ENCODE measurements around the gene SLC6A6.
A peak's percentile ranks its signal among the peaks of the same experiment; 100 is the strongest.

Gene SLC6A6

GRCh38 chr3:14373753-14374376, 28.5 kb upstream of the SLC6A6 start:
- no peaks in the 10 kb centered on the region for H3K27me3 ChIP-seq (ENCODE audit: control insufficient read depth in 1 of 2, insufficient read depth in 2 of 2, low read length in 2 of 2)
- no peaks in the 10 kb centered on the region for H3K9me3 ChIP-seq (ENCODE audit: control insufficient read depth in 2 of 2, low read length in 2 of 2)
- H3K9ac ChIP-seq (ENCODE audit: low read length in 2 of 2) = peak overlapping the region in 1 of 2 donors; percentile 5
- H3K4me3 ChIP-seq (ENCODE audit: low read length in 2 of 2) = no peak overlapping the region
- peaks cover 26% of the 10 kb centered on the region for H3K4me1 ChIP-seq (ENCODE audit: control insufficient read depth, insufficient read depth, low read length)
- H3K36me3 ChIP-seq (ENCODE audit: control insufficient read depth in 2 of 2, insufficient read depth in 2 of 2, low read length in 2 of 2) = no peaks in the 10 kb centered on the region
- H3K27ac ChIP-seq (ENCODE audit: low read length) = no peak overlapping the region

GRCh38 chr3:14374444-14374883, 27.9 kb upstream of the SLC6A6 start:
- Histone ChIP-seq H3K9me3 (ENCODE audit: control insufficient read depth in 2 of 2, low read length in 2 of 2) (no peaks in the 10 kb centered on the region), H3K27ac (ENCODE audit: low read length) (no peak overlapping the region)

GRCh38 chr3:14375192-14375591, 27.2 kb upstream of the SLC6A6 start:
- peaks cover 26% of the 10 kb centered on the region for H3K4me1 ChIP-seq (ENCODE audit: control insufficient read depth, insufficient read depth, low read length)

More at GRCh38 chr3:14374444-14374883, 27.9 kb upstream of the SLC6A6 start:
- H3K9ac ChIP-seq (ENCODE audit: low read length in 2 of 2) = no peak overlapping the region
- no peaks in the 10 kb centered on the region for H3K27me3 ChIP-seq (ENCODE audit: control insufficient read depth in 1 of 2, insufficient read depth in 2 of 2, low read length in 2 of 2)
- no peaks in the 10 kb centered on the region for H3K36me3 ChIP-seq (ENCODE audit: control insufficient read depth in 2 of 2, insufficient read depth in 2 of 2, low read length in 2 of 2)
- no peak overlapping the region for H3K4me3 ChIP-seq (ENCODE audit: low read length in 2 of 2)
- H3K4me1 ChIP-seq (ENCODE audit: control insufficient read depth, insufficient read depth, low read length) = peaks cover 26% of the 10 kb centered on the region

GRCh38 chr3:14376348-14377043, 25.9 kb upstream of the SLC6A6 start:
- no peaks in the 10 kb centered on the region for H3K36me3 ChIP-seq (ENCODE audit: control insufficient read depth in 2 of 2, insufficient read depth in 2 of 2, low read length in 2 of 2)
- no peak overlapping the region for H3K27ac ChIP-seq (ENCODE audit: low read length)
- H3K4me1 ChIP-seq (ENCODE audit: control insufficient read depth, insufficient read depth, low read length) = peaks cover 26% of the 10 kb centered on the region
- no peaks in the 10 kb centered on the region for H3K9me3 ChIP-seq (ENCODE audit: control insufficient read depth in 2 of 2, low read length in 2 of 2)
- no peaks in the 10 kb centered on the region for H3K27me3 ChIP-seq (ENCODE audit: control insufficient read depth in 1 of 2, insufficient read depth in 2 of 2, low read length in 2 of 2)
- H3K4me3 ChIP-seq (ENCODE audit: low read length in 2 of 2) = no peak overlapping the region
- H3K9ac ChIP-seq (ENCODE audit: low read length in 2 of 2) = no peak overlapping the region

More at GRCh38 chr3:14375192-14375591, 27.2 kb upstream of the SLC6A6 start:
- H3K27me3 ChIP-seq (ENCODE audit: control insufficient read depth in 1 of 2, insufficient read depth in 2 of 2, low read length in 2 of 2) = no peaks in the 10 kb centered on the region
- H3K36me3 ChIP-seq (ENCODE audit: control insufficient read depth in 2 of 2, insufficient read depth in 2 of 2, low read length in 2 of 2) = no peaks in the 10 kb centered on the region
- H3K9me3 ChIP-seq (ENCODE audit: control insufficient read depth in 2 of 2, low read length in 2 of 2) = no peaks in the 10 kb centered on the region
- H3K4me3 ChIP-seq (ENCODE audit: low read length in 2 of 2) = no peak overlapping the region
- H3K27ac ChIP-seq (ENCODE audit: low read length) = no peak overlapping the region
- H3K9ac ChIP-seq (ENCODE audit: low read length in 2 of 2) = no peak overlapping the region

- no peaks in the 10 kb centered on the region for H3K36me3 ChIP-seq (ENCODE audit: control insufficient read depth in 2 of 2, insufficient read depth in 2 of 2, low read length in 2 of 2)
- H3K4me1 ChIP-seq (ENCODE audit: control insufficient read depth, insufficient read depth, low read length) = peaks cover 18% of the 10 kb centered on the region
- no peak overlapping the region for H3K27ac ChIP-seq (ENCODE audit: low read length)
Measured at GRCh38 chr3:14377044-14377837, 25.2 kb upstream of the SLC6A6 start.

GRCh38 chr3:14377838-14378169, 24.6 kb upstream of the SLC6A6 start:
- no peak overlapping the region for H3K27ac ChIP-seq (ENCODE audit: low read length)
- no peaks in the 10 kb centered on the region for H3K9me3 ChIP-seq (ENCODE audit: control insufficient read depth in 2 of 2, low read length in 2 of 2)
- H3K27me3 ChIP-seq (ENCODE audit: control insufficient read depth in 1 of 2, insufficient read depth in 2 of 2, low read length in 2 of 2) = no peaks in the 10 kb centered on the region
- H3K9ac ChIP-seq (ENCODE audit: low read length in 2 of 2) = no peak overlapping the region
- H3K4me1 ChIP-seq (ENCODE audit: control insufficient read depth, insufficient read depth, low read length) = peaks cover 15% of the 10 kb centered on the region
- no peak overlapping the region for H3K4me3 ChIP-seq (ENCODE audit: low read length in 2 of 2)
- H3K36me3 ChIP-seq (ENCODE audit: control insufficient read depth in 2 of 2, insufficient read depth in 2 of 2, low read length in 2 of 2) = no peaks in the 10 kb centered on the region

More at GRCh38 chr3:14377044-14377837, 25.2 kb upstream of the SLC6A6 start:
- Histone ChIP-seq H3K9ac (ENCODE audit: low read length in 2 of 2) (no peak overlapping the region), H3K4me3 (ENCODE audit: low read length in 2 of 2) (no peak overlapping the region), H3K27me3 (ENCODE audit: control insufficient read depth in 1 of 2, insufficient read depth in 2 of 2, low read length in 2 of 2) (no peaks in the 10 kb centered on the region), H3K9me3 (ENCODE audit: control insufficient read depth in 2 of 2, low read length in 2 of 2) (no peaks in the 10 kb centered on the region)

GRCh38 chr3:14378415-14378814, 24.0 kb upstream of the SLC6A6 start:
- no peaks in the 10 kb centered on the region for H3K27me3 ChIP-seq (ENCODE audit: control insufficient read depth in 1 of 2, insufficient read depth in 2 of 2, low read length in 2 of 2)
- H3K9ac ChIP-seq (ENCODE audit: low read length in 2 of 2) = no peak overlapping the region
- H3K36me3 ChIP-seq (ENCODE audit: control insufficient read depth in 2 of 2, insufficient read depth in 2 of 2, low read length in 2 of 2) = no peaks in the 10 kb centered on the region
- no peak overlapping the region for H3K4me3 ChIP-seq (ENCODE audit: low read length in 2 of 2)
- peaks cover 15% of the 10 kb centered on the region for H3K4me1 ChIP-seq (ENCODE audit: control insufficient read depth, insufficient read depth, low read length)
- no peaks in the 10 kb centered on the region for H3K9me3 ChIP-seq (ENCODE audit: control insufficient read depth in 2 of 2, low read length in 2 of 2)
- no peak overlapping the region for H3K27ac ChIP-seq (ENCODE audit: low read length)

- Histone ChIP-seq H3K9ac (ENCODE audit: low read length in 2 of 2) (no peak overlapping the region), H3K27ac (ENCODE audit: low read length) (no peak overlapping the region), H3K27me3 (ENCODE audit: control insufficient read depth in 1 of 2, insufficient read depth in 2 of 2, low read length in 2 of 2) (no peaks in the 10 kb centered on the region), H3K36me3 (ENCODE audit: control insufficient read depth in 2 of 2, insufficient read depth in 2 of 2, low read length in 2 of 2) (no peaks in the 10 kb centered on the region), H3K9me3 (ENCODE audit: control insufficient read depth in 2 of 2, low read length in 2 of 2) (no peaks in the 10 kb centered on the region), H3K4me1 (ENCODE audit: control insufficient read depth, insufficient read depth, low read length) (peaks cover 4% of the 10 kb centered on the region), H3K4me3 (ENCODE audit: low read length in 2 of 2) (no peak overlapping the region)
Measured at GRCh38 chr3:14379843-14380242, 22.6 kb upstream of the SLC6A6 start.

- Histone ChIP-seq H3K4me1 (ENCODE audit: control insufficient read depth, insufficient read depth, low read length) (peaks cover 11% of the 10 kb centered on the region), H3K9ac (ENCODE audit: low read length in 2 of 2) (no peak overlapping the region), H3K27ac (ENCODE audit: low read length) (no peak overlapping the region), H3K9me3 (ENCODE audit: control insufficient read depth in 2 of 2, low read length in 2 of 2) (peaks cover 0 to 2% of the 10 kb centered on the region in 2 donors), H3K36me3 (ENCODE audit: control insufficient read depth in 2 of 2, insufficient read depth in 2 of 2, low read length in 2 of 2) (no peaks in the 10 kb centered on the region), H3K27me3 (ENCODE audit: control insufficient read depth in 1 of 2, insufficient read depth in 2 of 2, low read length in 2 of 2) (no peaks in the 10 kb centered on the region), H3K4me3 (ENCODE audit: low read length in 2 of 2) (no peak overlapping the region)
Measured at GRCh38 chr3:14386254-14386653, 16.2 kb upstream of the SLC6A6 start.

GRCh38 chr3:14388201-14388600, 14.2 kb upstream of the SLC6A6 start:
- Histone ChIP-seq H3K36me3 (ENCODE audit: control insufficient read depth in 2 of 2, insufficient read depth in 2 of 2, low read length in 2 of 2) (no peaks in the 10 kb centered on the region), H3K27me3 (ENCODE audit: control insufficient read depth in 1 of 2, insufficient read depth in 2 of 2, low read length in 2 of 2) (no peaks in the 10 kb centered on the region), H3K9me3 (ENCODE audit: control insufficient read depth in 2 of 2, low read length in 2 of 2) (peaks cover 0 to 2% of the 10 kb centered on the region in 2 donors), H3K4me3 (ENCODE audit: low read length in 2 of 2) (no peak overlapping the region), H3K27ac (ENCODE audit: low read length) (no peak overlapping the region), H3K4me1 (ENCODE audit: control insufficient read depth, insufficient read depth, low read length) (peaks cover 16% of the 10 kb centered on the region), H3K9ac (ENCODE audit: low read length in 2 of 2) (no peak overlapping the region)

All from stomach smooth muscle (tissue), 2 donors.